ENCODE measurements around the gene CABYR. TPM values are rescaled to one million over a fixed set of nuclear protein-coding genes. Genes with fewer than 3 reads are reported as not detected.
A peak's percentile ranks its signal among the peaks of the same experiment; 100 is the strongest.

CABYR gene, protein sequence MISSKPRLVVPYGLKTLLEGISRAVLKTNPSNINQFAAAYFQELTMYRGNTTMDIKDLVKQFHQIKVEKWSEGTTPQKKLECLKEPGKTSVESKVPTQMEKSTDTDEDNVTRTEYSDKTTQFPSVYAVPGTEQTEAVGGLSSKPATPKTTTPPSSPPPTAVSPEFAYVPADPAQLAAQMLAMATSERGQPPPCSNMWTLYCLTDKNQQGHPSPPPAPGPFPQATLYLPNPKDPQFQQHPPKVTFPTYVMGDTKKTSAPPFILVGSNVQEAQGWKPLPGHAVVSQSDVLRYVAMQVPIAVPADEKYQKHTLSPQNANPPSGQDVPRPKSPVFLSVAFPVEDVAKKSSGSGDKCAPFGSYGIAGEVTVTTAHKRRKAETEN
- total RNA-seq (2021), result 12.9 to 19.3 TPM (median 16.1 TPM) in 3 replicates
- Bru-seq, nascent RNA, result percentile 76 among the genes with signal in this experiment
- long read RNA-seq, experiment 1, transcript CABYR-216 (6 exons, 2,226 nt), result major isoform, 7 of 32 reads
- long read RNA-seq, experiment 1, partial matches to known transcripts, result 15 of 32 reads
- long read RNA-seq, experiment 1, other reads (novel, unspliced or antisense), result 3 of 32 reads
- long read RNA-seq, experiment 2, transcript CABYR-203 (6 exons, 1,414 nt), result major isoform, 6 of 16 reads
- long read RNA-seq, experiment 2, partial matches to known transcripts, result 4 of 16 reads
- long read RNA-seq, experiment 2, other reads (novel, unspliced or antisense), result 2 of 16 reads
- long read RNA-seq, experiment 3, transcript CABYR-203 (6 exons, 1,414 nt), result major isoform, 22 of 39 reads
- long read RNA-seq, experiment 3, transcript CABYR-216 (6 exons, 2,226 nt), result minor isoform, 5 of 39 reads
- long read RNA-seq, experiment 3, partial matches to known transcripts, result 4 of 39 reads
- long read RNA-seq, experiment 3, other reads (novel, unspliced or antisense), result 7 of 39 reads

DNA sequence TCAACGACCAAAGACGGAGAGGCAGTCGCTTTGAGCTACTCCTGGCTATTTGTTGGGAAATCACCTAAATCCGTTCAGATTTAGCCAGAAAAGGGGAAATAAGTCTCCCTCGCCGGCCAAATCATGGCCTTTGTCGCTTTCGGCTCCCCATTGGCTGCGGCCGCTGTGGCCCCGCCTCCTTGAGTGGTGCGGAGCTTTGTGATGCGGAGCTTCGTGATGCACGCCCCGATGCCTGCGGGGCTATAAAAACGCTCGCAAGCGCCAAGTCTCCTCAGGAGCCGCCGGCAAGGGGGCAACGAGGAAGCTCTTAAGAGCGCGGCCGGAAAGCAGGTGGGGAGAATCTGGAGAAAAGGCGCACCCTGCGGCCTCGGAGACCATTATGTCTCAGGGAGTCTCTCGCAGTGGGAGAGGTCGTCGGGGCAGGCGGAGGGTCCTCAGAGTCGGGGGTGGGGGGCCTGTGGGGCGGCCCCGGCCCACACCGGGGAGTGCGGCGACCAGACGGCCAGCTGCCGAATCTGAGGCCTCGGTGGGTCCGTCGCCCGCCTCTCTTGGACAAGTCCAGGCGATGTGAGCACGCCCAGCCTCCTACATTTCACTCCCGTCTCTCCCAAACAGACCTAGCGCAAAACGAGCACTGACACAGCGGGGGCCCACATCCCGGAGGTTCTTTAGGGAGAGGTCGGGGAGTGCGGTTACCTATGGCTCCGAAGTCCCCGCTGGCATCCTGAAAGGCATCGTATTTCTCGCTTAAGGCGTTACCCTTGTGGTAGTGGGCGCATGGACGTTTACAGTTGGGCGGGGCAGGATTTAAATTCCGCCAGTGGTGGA, at the start of gene CABYR:
CABYR (plus strand) TSS at position 274 of the 828 bp plus-strand sequence. CDS start 4,053 bp downstream, outside the sequence.
- H3K4me1 Mint-ChIP-seq, result peaks cover 34% of the 10 kb centered on the region
- H3K36me3 Mint-ChIP-seq, result peaks cover 6% of the 10 kb centered on the region
- peak within 1 kb of the TSS; percentile 98 for H3K27ac Mint-ChIP-seq
- CTCF ChIA-PET, result interaction anchor here (0.5 to 2.0 kb wide), 8 partner anchors 10 to 350 kb away, joined by 3 to 20 read pairs (median 4); no protein-coding TSS in a partner anchor
- POLR2A ChIA-PET, result interaction anchor here (0.5 to 1.7 kb wide), 10 partner anchors 8 to 288 kb away, joined by 3 to 8 read pairs (median 4); partner anchors contain the start of genes IMPACT and TTC39C
- peaks cover 5% of the 10 kb centered on the region for H3K9me3 Mint-ChIP-seq
- peak within 1 kb of the TSS; percentile 79 for H3K4me3 Mint-ChIP-seq
- peak; percentile 90 for ATAC-seq
- peak; percentile 91 for DNase-seq (ENCODE audit: low spot score)
- H3K27me3 Mint-ChIP-seq (ENCODE audit: low read depth), result no peaks in the 10 kb centered on the region
- TF ChIP-seq, protein P1, sequence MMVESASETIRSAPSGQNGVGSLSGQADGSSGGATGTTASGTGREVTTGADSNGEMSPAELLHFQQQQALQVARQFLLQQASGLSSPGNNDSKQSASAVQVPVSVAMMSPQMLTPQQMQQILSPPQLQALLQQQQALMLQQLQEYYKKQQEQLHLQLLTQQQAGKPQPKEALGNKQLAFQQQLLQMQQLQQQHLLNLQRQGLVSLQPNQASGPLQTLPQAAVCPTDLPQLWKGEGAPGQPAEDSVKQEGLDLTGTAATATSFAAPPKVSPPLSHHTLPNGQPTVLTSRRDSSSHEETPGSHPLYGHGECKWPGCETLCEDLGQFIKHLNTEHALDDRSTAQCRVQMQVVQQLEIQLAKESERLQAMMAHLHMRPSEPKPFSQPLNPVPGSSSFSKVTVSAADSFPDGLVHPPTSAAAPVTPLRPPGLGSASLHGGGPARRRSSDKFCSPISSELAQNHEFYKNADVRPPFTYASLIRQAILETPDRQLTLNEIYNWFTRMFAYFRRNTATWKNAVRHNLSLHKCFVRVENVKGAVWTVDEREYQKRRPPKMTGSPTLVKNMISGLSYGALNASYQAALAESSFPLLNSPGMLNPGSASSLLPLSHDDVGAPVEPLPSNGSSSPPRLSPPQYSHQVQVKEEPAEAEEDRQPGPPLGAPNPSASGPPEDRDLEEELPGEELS (CRISPR knock-in tag; IDR thresholded peaks at IDR 0.05), result no peak
- TF ChIP-seq ZNF219 (CRISPR knock-in tag; IDR thresholded peaks at IDR 0.05; ENCODE audit: borderline replicate concordance) (no peak), ZNF416 (CRISPR knock-in tag; IDR thresholded peaks at IDR 0.05) (peak; percentile 66; the same call in 1 of the 2 replicates), HMGA2 (CRISPR knock-in tag; IDR thresholded peaks at IDR 0.05) (no peak), ZNF423 (CRISPR knock-in tag; IDR thresholded peaks at IDR 0.05) (peak; percentile 6; the same call in 1 of the 2 replicates), EMX1 (CRISPR knock-in tag; IDR thresholded peaks at IDR 0.05) (peak; percentile 63; the same call in 1 of the 2 replicates), GTF2I (CRISPR knock-in tag; conservative IDR thresholded peaks at IDR 0.05) (no peak), ETV6 (CRISPR knock-in tag; IDR thresholded peaks at IDR 0.05) (no peak), SOX15 (CRISPR knock-in tag; IDR thresholded peaks at IDR 0.05) (no peak), ZNF317 (CRISPR knock-in tag; IDR thresholded peaks at IDR 0.05; ENCODE audit: borderline replicate concordance, low read depth) (no peak), NFATC4 (CRISPR knock-in tag; IDR thresholded peaks at IDR 0.05) (0 out of 2 replicates have a peak, but pooled peaks have one; percentile 35), ZNF138 (CRISPR knock-in tag; conservative IDR thresholded peaks at IDR 0.05) (no peak), FOXP1 (CRISPR knock-in tag; IDR thresholded peaks at IDR 0.05; ENCODE audit: borderline replicate concordance) (0 out of 2 replicates have a peak, but pooled peaks have one; percentile 26), TEAD1 (CRISPR knock-in tag; IDR thresholded peaks at IDR 0.05) (peak; percentile 38; the same call in 1 of the 2 replicates), PRRX2 (CRISPR knock-in tag; IDR thresholded peaks at IDR 0.05) (0 out of 2 replicates have a peak, but pooled peaks have one; percentile 58), ZBTB21 (CRISPR knock-in tag; IDR thresholded peaks at IDR 0.05; ENCODE audit: borderline replicate concordance) (0 out of 2 replicates have a peak, but pooled peaks have one; percentile 15), RORB (CRISPR knock-in tag; IDR thresholded peaks at IDR 0.05) (no peak), NFYB (CRISPR knock-in tag; conservative IDR thresholded peaks at IDR 0.05; ENCODE audit: low read depth) (no peak)
- TF ChIP-seq, protein P2, sequence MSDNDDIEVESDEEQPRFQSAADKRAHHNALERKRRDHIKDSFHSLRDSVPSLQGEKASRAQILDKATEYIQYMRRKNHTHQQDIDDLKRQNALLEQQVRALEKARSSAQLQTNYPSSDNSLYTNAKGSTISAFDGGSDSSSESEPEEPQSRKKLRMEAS (CRISPR knock-in tag; IDR thresholded peaks at IDR 0.05), result no peak
- TF ChIP-seq, protein P3, sequence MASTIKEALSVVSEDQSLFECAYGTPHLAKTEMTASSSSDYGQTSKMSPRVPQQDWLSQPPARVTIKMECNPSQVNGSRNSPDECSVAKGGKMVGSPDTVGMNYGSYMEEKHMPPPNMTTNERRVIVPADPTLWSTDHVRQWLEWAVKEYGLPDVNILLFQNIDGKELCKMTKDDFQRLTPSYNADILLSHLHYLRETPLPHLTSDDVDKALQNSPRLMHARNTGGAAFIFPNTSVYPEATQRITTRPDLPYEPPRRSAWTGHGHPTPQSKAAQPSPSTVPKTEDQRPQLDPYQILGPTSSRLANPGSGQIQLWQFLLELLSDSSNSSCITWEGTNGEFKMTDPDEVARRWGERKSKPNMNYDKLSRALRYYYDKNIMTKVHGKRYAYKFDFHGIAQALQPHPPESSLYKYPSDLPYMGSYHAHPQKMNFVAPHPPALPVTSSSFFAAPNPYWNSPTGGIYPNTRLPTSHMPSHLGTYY (CRISPR knock-in tag; IDR thresholded peaks at IDR 0.05), result no peak
- TF ChIP-seq, protein P4, sequence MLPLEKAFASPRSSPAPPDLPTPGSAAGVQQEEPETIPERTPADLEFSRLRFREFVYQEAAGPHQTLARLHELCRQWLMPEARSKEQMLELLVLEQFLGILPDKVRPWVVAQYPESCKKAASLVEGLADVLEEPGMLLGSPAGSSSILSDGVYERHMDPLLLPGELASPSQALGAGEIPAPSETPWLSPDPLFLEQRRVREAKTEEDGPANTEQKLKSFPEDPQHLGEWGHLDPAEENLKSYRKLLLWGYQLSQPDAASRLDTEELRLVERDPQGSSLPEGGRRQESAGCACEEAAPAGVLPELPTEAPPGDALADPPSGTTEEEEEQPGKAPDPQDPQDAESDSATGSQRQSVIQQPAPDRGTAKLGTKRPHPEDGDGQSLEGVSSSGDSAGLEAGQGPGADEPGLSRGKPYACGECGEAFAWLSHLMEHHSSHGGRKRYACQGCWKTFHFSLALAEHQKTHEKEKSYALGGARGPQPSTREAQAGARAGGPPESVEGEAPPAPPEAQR (CRISPR knock-in tag; IDR thresholded peaks at IDR 0.05), result no peak
- TF ChIP-seq, protein P5, sequence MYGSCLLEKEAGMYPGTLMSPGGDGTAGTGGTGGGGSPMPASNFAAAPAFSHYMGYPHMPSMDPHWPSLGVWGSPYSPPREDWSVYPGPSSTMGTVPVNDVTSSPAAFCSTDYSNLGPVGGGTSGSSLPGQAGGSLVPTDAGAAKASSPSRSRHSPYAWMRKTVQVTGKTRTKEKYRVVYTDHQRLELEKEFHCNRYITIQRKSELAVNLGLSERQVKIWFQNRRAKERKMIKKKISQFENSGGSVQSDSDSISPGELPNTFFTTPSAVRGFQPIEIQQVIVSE (CRISPR knock-in tag; IDR thresholded peaks at IDR 0.05; ENCODE audit: borderline replicate concordance), result no peak
- TF ChIP-seq, protein P6, sequence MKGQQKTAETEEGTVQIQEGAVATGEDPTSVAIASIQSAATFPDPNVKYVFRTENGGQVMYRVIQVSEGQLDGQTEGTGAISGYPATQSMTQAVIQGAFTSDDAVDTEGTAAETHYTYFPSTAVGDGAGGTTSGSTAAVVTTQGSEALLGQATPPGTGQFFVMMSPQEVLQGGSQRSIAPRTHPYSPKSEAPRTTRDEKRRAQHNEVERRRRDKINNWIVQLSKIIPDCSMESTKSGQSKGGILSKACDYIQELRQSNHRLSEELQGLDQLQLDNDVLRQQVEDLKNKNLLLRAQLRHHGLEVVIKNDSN (CRISPR knock-in tag; IDR thresholded peaks at IDR 0.05), result 0 out of 2 replicates have a peak, but pooled peaks have one; percentile 18
- TF ChIP-seq, protein P7, sequence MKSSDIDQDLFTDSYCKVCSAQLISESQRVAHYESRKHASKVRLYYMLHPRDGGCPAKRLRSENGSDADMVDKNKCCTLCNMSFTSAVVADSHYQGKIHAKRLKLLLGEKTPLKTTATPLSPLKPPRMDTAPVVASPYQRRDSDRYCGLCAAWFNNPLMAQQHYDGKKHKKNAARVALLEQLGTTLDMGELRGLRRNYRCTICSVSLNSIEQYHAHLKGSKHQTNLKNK (CRISPR knock-in tag; IDR thresholded peaks at IDR 0.05), result peak; percentile 81; the same call in 1 of the 2 replicates
